Astrocyte of the spinal cord (primary cell): ENCODE data around the gene PGP.

Experiments
- DNase-seq: peaks from one replicate; pipeline ENCODE4 v3.0.0; 2011; ENCODE audit warnings: low read depth, low spot score
- H3K4me3 ChIP-seq: 2 replicates; pipeline ENCODE4 v1.5.1; 2011; ENCODE audit warnings: low read depth, mild to moderate bottlenecking, low read length, moderate library complexity
- in situ Hi-C: cut with HindIII; loops from 2 replicates; pipeline ENCODE4 v1.10.0; 2017; ENCODE audit warnings: low sequenced_read_pairs
- TF ChIP-seq, protein P1 (sequence below): IDR thresholded peaks from 2 replicates; pipeline ENCODE4 v1.5.1; 2012; ENCODE audit warnings: low read depth, mild to moderate bottlenecking, low read length, inconsistent platforms

Gene PGP

DNA sequence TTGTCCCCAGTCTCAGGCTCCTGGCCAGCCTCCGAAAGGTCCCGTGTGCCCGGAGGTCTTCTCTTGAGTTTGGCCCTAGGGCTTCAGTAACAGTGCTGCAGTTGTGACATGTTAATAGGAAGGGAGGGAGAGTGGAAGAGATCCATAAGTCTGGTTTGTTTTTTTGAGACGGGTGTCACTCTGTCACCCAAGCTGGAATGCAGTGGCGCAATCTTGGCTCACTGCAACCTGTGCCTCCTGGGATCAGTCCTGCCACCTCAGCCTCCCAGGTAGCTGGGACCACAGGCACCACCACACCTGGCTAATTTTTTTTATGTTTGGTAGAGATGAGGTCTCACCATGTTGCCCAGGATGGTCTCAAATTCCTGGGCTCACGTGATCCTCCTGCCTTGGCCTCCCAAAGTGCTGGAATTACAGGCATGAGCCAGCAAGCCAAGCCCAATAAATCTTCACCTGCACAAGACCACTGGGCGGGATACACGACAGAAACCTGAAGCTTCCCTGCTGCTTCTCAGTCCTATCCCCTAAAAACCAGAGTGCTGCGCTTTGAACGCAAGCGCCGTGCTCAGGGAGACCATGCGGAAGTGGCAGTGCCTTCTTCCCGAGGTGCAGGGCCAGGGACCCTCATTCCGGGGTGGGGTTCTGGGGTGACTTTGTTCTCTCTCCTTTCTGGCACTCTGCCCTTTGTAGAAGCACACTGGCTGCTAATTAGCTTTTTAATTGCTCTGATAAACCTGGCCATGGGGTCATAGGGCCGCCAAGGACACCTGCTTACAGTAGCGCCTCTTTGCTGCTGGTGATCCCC lies 48.2 kb downstream of the PGP start:
- in situ Hi-C loops: no loop called here
- DNase-seq: no peak
- H3K4me3 ChIP-seq: no peak overlapping the region
- TF ChIP-seq, protein P1, sequence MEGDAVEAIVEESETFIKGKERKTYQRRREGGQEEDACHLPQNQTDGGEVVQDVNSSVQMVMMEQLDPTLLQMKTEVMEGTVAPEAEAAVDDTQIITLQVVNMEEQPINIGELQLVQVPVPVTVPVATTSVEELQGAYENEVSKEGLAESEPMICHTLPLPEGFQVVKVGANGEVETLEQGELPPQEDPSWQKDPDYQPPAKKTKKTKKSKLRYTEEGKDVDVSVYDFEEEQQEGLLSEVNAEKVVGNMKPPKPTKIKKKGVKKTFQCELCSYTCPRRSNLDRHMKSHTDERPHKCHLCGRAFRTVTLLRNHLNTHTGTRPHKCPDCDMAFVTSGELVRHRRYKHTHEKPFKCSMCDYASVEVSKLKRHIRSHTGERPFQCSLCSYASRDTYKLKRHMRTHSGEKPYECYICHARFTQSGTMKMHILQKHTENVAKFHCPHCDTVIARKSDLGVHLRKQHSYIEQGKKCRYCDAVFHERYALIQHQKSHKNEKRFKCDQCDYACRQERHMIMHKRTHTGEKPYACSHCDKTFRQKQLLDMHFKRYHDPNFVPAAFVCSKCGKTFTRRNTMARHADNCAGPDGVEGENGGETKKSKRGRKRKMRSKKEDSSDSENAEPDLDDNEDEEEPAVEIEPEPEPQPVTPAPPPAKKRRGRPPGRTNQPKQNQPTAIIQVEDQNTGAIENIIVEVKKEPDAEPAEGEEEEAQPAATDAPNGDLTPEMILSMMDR: no peak

DNA sequence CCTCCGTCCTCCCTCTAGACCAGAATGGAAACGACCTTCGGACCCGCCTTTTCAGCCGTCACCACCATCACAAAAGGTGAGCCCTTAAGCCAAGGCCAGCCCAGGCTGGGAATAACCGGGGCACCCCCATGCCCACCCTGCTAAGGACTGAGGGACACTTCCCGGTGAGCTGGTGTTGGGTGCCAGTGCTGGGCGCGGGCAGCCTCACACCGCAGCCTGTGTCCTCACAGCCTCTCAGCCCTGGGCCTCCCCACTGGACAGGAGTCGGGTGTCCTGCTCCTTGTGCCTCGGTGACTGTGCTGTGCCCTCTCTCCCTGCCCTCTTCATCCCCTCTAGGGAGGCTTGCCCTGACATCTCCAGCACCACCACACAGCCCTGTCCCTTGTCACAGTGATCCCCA lies 48.8 kb downstream of the PGP start:
- TF ChIP-seq, protein P1: no peak
- no peak overlapping the region for H3K4me3 ChIP-seq
- in situ Hi-C loops: no loop called here
- no peak for DNase-seq

DNA sequence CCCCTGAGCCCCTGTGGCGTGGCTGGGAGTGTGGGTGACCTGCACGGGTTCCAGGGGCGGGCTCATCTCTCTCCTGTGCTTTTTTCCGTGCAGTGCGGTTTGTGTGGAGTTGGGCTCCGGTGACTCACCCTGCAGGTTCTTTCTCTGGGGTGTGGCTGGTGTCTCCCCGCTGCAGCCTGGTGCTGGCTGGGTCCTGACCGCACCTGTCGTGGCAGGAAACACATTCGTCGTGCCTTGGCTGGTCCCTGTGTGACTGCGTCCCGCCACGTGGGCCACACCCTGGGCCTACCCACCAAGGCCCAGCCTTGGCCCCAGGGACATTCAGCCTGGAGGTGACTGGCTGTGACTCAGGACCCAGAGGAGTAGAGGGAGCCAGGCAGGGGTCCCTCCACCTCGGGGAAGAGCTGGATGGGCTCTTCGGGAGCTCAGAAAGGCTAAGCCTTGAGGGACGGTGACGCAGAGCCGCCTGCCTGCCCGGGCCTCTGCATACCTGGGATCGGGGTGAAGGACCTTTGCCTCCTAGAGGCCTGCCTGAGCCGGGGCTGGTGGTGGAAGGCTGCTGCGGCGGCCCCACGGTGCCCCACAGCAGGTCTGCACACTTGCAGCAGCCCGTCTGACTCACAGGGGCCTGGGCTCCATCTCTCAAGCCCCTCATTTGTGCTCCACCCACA lies 51.3 kb downstream of the PGP start:
- TF ChIP-seq, protein P1: no peak
- no peak for DNase-seq
- no peak overlapping the region for H3K4me3 ChIP-seq
- in situ Hi-C loops: no loop called here

DNA sequence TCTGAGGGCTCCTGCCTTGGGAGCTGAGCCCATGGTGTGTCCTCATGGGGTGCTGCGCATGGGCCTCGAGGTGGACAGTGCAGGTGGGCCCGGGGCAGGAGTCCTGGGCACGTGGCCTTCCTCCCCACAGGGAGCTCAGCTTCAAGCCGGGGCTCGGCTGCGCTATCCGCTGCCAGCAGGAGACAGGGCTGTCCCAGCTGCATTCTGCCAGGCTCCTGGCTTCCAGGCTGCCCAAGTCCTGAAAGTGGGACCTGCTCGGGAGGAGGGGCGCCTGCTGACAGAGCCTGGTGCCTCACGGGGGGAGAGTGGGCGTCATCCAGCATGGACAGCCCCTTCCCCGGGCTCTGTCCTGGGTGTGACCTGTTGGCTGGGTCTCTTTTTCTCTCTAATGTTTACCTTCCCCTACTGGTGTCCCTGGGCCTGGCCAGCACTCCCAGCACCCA lies 51.9 kb downstream of the PGP start:
- DNase-seq: no peak
- no peak overlapping the region for H3K4me3 ChIP-seq
- in situ Hi-C loops: no loop called here
- TF ChIP-seq, protein P1: no peak

DNA sequence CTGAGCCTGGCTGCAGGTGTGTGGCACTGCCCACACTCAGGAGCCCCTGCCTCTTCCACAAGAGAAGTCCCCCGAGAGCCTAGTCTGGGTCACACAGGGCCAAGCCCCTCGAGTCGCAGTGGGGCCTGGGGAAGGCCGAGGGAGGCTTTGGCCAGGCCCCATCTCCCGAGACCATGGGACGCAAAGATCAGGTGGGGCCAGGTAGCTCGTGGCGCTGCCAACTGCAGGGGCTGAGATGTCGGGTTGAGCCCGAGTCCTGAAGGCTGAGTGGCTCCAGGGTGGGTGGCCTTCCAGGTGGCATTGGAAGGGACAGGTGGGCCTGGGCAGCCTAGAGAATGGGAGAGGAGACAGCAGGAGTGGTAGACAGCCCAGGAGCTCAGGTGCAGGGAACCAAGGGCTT lies 52.7 kb downstream of the PGP start:
- no peak overlapping the region for H3K4me3 ChIP-seq
- TF ChIP-seq, protein P1: no peak
- DNase-seq: no peak
- in situ Hi-C loops: no loop called here
